HFFc6 (cell line): ENCODE data around the gene RGSL1. TPM values are rescaled to one million over a fixed set of nuclear protein-coding genes. Genes with fewer than 3 reads are reported as not detected.

ENCODE experiments used
- DNase-seq: peaks from one replicate; pipeline ENCODE4 v3.0.0-alpha.2; 2018
- H3K27ac Mint-ChIP-seq: 2 replicates; pipeline ENCODE4 v1.8.0; 2020; ENCODE audit warnings: mild to moderate bottlenecking, mixed read lengths
- H3K27me3 Mint-ChIP-seq: 2 replicates; pipeline ENCODE4 v1.8.0; 2021; ENCODE audit warnings: mild to moderate bottlenecking, moderate library complexity, mixed read lengths; ENCODE audit not compliant: insufficient read depth
- H3K36me3 Mint-ChIP-seq: 2 replicates; pipeline ENCODE4 v1.8.0; 2021; ENCODE audit warnings: low read depth, mixed read lengths
- H3K4me1 Mint-ChIP-seq: 2 replicates; pipeline ENCODE4 v1.8.0; 2020; ENCODE audit warnings: low read depth, mixed read lengths
- H3K4me3 Mint-ChIP-seq: 2 replicates; pipeline ENCODE4 v1.8.0; 2020; ENCODE audit warnings: mild to moderate bottlenecking, moderate library complexity, mixed read lengths
- H3K9me3 Mint-ChIP-seq: 2 replicates; pipeline ENCODE4 v1.8.0; 2020; ENCODE audit warnings: mild to moderate bottlenecking, mixed read lengths
- total RNA-seq, 6 experiments: library from RNA; stranded (reverse); fragmentation: NEBNext Ultra II Directional; extraction: Animal tissue kit (Norgen Biotek cat#: 25700); gene quantifications; 2 replicates in 1 of 6; 3 replicates in 5 of 6; pipeline ENCODE4 v1.2.3, GENCODE V29; 2021
- TF ChIP-seq, protein P1 (sequence below): fragments of 200-600 bp; sonication (generic); IDR thresholded peaks from 2 replicates; pipeline ENCODE4 v1.5.0; 2021; ENCODE audit warnings: antibody characterized with exemption, mild to moderate bottlenecking

RGSL1 gene
- total RNA-seq, 6 experiments from 2014 or later: not detected

DNA sequence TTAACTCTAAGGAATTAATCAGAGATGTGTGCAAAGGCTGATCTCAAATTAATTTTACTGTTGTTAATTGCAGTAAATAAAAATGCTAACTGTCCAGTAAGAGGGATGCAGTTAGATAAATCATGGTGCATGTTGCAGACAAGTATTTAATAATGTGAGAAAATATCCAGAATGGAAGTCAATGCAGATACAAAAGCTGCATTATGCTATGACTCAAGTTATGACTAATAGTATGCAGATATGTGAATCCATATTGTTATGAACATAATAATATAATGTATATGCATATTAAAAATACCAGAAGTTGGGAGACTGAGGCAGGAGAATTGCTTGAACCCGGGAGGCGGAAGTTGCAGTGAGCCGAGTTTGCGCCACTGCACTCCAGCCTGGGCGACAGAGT is 117.7 kb downstream of the RGSL1 start:
- H3K36me3 Mint-ChIP-seq: no peaks in the 10 kb centered on the region

DNA sequence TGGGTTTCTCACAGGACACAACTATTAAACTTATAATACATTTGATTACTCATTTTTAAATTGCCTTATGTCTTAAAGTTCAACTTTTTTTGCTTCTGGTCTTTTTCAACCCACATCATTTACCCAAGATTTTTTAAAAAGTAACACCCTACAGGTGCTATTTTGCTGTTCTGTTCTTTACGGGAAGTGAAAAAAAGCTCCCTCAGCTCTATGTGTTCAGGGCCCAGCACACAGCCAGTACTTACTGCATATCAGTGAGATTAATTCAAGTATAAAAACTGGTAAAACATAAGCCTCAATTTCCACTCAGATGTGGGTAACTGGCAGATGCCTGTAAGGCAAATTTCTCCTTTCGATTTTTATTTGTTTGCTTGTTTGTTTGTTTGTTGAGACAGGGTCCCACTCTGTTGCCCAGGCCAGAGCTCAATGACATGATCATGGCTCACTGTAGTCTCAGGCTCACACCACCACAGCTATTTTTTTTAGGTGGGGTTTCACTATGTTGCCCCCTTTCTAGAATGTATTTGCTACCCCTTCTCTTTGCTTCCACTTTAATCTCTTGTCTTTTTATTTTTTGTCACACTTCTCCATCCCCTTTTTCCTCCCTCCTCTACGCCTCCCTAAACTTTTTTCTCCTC is 118.8 kb downstream of the RGSL1 start:
- Mint-ChIP-seq H3K9me3 (no peaks in the 10 kb centered on the region), H3K4me1 (peaks cover 6% of the 10 kb centered on the region; the same call in 1 of the 2 replicates), H3K36me3 (no peaks in the 10 kb centered on the region), H3K4me3 (no peak overlapping the region), H3K27me3 (peaks cover 3% of the 10 kb centered on the region), H3K27ac (no peak overlapping the region)
- DNase-seq: no peak
- TF ChIP-seq, protein P1, sequence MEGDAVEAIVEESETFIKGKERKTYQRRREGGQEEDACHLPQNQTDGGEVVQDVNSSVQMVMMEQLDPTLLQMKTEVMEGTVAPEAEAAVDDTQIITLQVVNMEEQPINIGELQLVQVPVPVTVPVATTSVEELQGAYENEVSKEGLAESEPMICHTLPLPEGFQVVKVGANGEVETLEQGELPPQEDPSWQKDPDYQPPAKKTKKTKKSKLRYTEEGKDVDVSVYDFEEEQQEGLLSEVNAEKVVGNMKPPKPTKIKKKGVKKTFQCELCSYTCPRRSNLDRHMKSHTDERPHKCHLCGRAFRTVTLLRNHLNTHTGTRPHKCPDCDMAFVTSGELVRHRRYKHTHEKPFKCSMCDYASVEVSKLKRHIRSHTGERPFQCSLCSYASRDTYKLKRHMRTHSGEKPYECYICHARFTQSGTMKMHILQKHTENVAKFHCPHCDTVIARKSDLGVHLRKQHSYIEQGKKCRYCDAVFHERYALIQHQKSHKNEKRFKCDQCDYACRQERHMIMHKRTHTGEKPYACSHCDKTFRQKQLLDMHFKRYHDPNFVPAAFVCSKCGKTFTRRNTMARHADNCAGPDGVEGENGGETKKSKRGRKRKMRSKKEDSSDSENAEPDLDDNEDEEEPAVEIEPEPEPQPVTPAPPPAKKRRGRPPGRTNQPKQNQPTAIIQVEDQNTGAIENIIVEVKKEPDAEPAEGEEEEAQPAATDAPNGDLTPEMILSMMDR: no peak

More for the DNA sequence above, 117.7 kb downstream of the RGSL1 start:
- TF ChIP-seq, protein P1: no peak
- Mint-ChIP-seq H3K27ac (no peak overlapping the region), H3K4me3 (no peak overlapping the region), H3K27me3 (peaks cover 3% of the 10 kb centered on the region), H3K9me3 (no peaks in the 10 kb centered on the region), H3K4me1 (no peaks in the 10 kb centered on the region)
- no peak for DNase-seq

DNA sequence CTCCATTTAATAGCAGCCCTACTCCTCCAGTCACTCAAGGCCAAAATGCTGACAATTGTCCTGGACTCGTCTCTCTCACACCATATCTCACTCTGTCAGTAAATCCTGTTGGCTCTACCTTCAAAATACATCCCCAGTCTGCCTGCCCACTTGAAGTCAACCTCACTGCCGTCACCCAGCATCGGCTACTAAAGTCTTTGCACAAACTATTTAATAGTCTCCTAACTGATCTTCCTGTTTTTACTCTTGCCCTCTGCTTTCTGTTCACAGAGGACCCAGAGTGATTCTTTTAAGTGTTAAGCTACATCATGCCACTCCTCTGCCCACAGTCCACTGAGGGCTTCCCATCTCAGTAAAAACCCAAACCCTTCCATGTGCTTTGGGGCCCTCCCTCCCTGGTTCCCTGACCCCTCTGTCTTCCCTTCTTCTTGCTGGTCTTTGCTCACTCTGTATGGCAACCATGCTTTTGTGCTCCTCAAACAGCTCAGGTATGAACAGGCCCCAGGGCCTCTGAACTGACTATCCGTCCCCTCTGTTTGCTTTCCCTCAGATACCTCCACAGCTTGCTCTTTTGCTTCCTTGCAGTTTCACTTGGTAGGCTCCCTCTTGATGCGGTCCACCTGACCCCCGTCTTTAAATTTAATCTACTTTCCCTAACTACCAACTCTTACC is 120.1 kb downstream of the RGSL1 start:
- H3K9me3 Mint-ChIP-seq: no peaks in the 10 kb centered on the region
- no peaks in the 10 kb centered on the region for H3K36me3 Mint-ChIP-seq
- TF ChIP-seq, protein P1: no peak
- DNase-seq: no peak
- no peak overlapping the region for H3K4me3 Mint-ChIP-seq
- no peak overlapping the region for H3K27ac Mint-ChIP-seq
- H3K27me3 Mint-ChIP-seq: peaks cover 2% of the 10 kb centered on the region
- H3K4me1 Mint-ChIP-seq: peaks cover 6% of the 10 kb centered on the region; the same call in 1 of the 2 replicates

DNA sequence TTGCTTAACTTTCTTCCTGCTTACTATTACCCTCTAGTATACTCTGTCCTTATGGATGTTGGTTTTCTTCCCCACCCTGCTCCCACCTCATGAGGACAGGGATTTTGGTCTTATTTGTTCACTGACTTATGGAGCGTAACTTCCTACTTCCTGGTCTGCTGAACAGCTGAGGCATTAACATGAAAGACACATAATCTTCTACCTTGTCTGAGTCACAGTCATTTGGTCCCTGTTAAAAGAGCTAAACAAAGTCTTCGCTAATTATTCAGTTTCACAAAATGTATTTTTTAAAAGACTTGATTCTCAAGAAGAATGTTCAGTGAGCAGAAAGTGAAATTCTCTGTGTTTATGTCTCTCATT is 120.6 kb downstream of the RGSL1 start:
- no peak overlapping the region for H3K27ac Mint-ChIP-seq
- H3K36me3 Mint-ChIP-seq: no peaks in the 10 kb centered on the region; the same call in 1 of the 2 replicates
- H3K27me3 Mint-ChIP-seq: no peaks in the 10 kb centered on the region
- TF ChIP-seq, protein P1: no peak
- H3K4me1 Mint-ChIP-seq: peaks cover 11% of the 10 kb centered on the region
- no peak for DNase-seq
- H3K9me3 Mint-ChIP-seq: no peaks in the 10 kb centered on the region
- H3K4me3 Mint-ChIP-seq: no peak overlapping the region

DNA sequence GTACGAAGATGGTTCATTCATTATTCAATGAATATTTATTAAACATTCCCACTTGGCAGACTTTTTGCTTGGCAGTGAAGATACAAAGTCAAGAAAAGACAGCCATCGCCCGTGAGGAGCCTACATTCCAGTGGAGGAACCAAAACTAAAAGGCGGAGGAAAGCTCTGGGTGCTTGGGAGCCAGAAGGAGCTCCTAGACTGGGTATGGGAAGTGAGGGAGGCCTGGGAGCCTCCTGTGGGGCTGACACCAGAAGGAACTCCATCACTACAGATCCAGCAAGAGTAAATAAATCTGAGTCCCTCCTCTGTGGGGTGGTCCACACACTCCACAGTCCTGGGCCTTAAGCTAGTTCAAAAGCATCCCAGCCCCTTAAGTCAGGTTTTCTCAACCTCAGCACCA is 124.2 kb downstream of the RGSL1 start:
- peaks cover 30% of the 10 kb centered on the region for H3K4me1 Mint-ChIP-seq
- peaks cover 3% of the 10 kb centered on the region for H3K36me3 Mint-ChIP-seq
- no peak for DNase-seq
- TF ChIP-seq, protein P1: no peak
- no peak overlapping the region for H3K4me3 Mint-ChIP-seq
- no peaks in the 10 kb centered on the region for H3K27me3 Mint-ChIP-seq
- no peaks in the 10 kb centered on the region for H3K9me3 Mint-ChIP-seq
- no peak overlapping the region for H3K27ac Mint-ChIP-seq
